GM10847 (cell line): ENCODE results near the gene PDGFD.

Experiments
- POLR2A ChIP-seq: IDR thresholded peaks from 2 replicates; pipeline ENCODE4 v1.6.1; 2011; ENCODE audit not compliant: insufficient read length; ENCODE audit errors: extremely low read depth

PDGFD gene

GRCh38 chr11:104152941-104153505, 10.9 kb downstream of the PDGFD start:
- TF ChIP-seq POLR2A = no peak

- no peak for TF ChIP-seq POLR2A
These were observed 12.3 kb downstream of the PDGFD start for GRCh38 chr11:104151404-104152204.

- TF ChIP-seq POLR2A = no peak
These were observed 15.2 kb downstream of the PDGFD start for GRCh38 chr11:104148706-104149105.

- no peak for TF ChIP-seq POLR2A
These were observed 15.9 kb downstream of the PDGFD start for GRCh38 chr11:104148074-104148473.

GRCh38 chr11:104146943-104147342, 17.0 kb downstream of the PDGFD start:
- no peak for TF ChIP-seq POLR2A

- TF ChIP-seq POLR2A = no peak
These were observed 17.5 kb downstream of the PDGFD start for GRCh38 chr11:104146421-104146820.

GRCh38 chr11:104145062-104145461, 18.9 kb downstream of the PDGFD start:
- no peak for TF ChIP-seq POLR2A

GRCh38 chr11:104142698-104143097, 21.2 kb downstream of the PDGFD start:
- TF ChIP-seq POLR2A = no peak

GRCh38 chr11:104136861-104137260, 27.1 kb downstream of the PDGFD start:
- no peak for TF ChIP-seq POLR2A

- no peak for TF ChIP-seq POLR2A
These were observed 29.2 kb downstream of the PDGFD start for GRCh38 chr11:104134745-104135144.

GRCh38 chr11:104130161-104130560, 33.8 kb downstream of the PDGFD start:
- TF ChIP-seq POLR2A = no peak

- TF ChIP-seq POLR2A = no peak
These were observed 34.8 kb downstream of the PDGFD start for GRCh38 chr11:104129145-104129544.

- TF ChIP-seq POLR2A = no peak
These were observed 36.1 kb downstream of the PDGFD start for GRCh38 chr11:104127828-104128227.

- no peak for TF ChIP-seq POLR2A
These were observed 37.5 kb downstream of the PDGFD start for GRCh38 chr11:104126464-104126863.

GRCh38 chr11:104124979-104125378, 39.0 kb downstream of the PDGFD start:
- no peak for TF ChIP-seq POLR2A

GRCh38 chr11:104122836-104123235, 41.1 kb downstream of the PDGFD start:
- no peak for TF ChIP-seq POLR2A

- no peak for TF ChIP-seq POLR2A
These were observed 41.8 kb downstream of the PDGFD start for GRCh38 chr11:104122011-104122635.
